GM21576 (cell line): ENCODE data around the gene TNN.

Experiments used
- ATAC-seq: cut with Tn5 transposase; IDR thresholded peaks from one replicate; pipeline ENCODE4 v1.9.1; 2021; ENCODE audit warnings: mild to moderate bottlenecking, moderate library complexity; ENCODE audit not compliant: unreplicated experiment

TNN gene

DNA sequence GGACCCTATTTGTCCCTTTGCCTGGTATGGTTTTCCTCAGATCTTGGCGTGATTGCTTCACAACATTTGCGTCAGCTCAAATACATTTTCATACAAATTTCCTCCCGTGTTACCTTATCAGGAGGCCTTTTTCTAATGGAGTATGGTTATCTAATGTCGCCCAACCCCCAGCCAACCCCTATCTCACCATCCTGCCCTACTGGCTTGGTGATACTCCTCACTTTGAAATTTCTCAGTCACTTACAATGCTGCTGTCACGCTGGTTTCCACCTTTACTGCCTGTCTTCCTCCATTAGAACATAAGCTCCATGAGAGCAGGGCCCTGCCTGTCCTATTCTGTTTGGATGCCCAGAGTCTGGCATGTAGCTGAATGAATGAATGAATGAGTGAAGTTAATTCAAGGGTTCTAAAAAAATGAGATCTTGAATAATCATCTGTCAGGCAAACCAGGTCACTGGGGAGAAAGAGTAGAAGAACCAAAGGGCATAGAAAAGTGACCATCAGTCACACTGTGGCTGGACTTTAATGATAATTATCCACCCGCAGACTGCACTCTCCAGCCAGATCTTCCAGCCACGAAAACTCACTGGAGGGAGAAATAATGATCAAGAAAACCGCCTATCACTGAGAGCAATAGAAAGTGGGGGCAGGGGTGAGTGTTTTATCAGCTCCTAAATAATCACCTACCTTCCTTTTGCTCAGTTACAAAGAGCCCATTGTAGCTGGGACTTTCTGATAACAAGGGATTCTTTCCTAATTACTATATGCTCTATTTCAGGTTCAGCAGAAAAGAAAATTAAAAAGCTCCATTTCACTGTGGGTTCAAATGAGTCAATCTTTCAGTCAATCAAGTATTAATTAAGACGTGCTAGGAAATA lies 103.6 kb downstream of the TNN start:
- no peak for ATAC-seq

GRCh38 chr1:175172503-175172902 lies 104.9 kb downstream of the TNN start:
- no peak for ATAC-seq

DNA sequence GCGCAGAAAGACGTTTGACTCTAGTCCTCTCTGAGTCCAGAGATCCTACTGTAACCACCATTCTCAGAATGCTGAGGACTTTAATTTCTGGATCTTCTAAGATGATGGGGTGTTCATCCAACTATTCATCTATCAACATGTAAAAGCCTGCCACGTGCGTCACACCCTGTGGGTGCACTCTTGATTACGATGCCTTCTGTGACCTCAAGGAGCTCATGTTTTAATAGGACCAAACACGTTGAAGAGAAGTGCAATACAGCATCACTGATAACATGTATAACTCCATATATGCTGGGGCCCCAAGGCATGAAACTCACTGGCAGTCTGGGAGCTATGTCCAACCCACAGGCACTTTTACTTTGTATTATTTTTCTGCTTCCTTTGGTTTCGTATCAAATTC lies 105.9 kb downstream of the TNN start:
- no peak for ATAC-seq

GRCh38 chr1:175174309-175175102 lies 106.9 kb downstream of the TNN start:
- ATAC-seq: peak; percentile 77

- no peak for ATAC-seq
Measured at GRCh38 chr1:175176246-175176645, 108.6 kb downstream of the TNN start.

DNA sequence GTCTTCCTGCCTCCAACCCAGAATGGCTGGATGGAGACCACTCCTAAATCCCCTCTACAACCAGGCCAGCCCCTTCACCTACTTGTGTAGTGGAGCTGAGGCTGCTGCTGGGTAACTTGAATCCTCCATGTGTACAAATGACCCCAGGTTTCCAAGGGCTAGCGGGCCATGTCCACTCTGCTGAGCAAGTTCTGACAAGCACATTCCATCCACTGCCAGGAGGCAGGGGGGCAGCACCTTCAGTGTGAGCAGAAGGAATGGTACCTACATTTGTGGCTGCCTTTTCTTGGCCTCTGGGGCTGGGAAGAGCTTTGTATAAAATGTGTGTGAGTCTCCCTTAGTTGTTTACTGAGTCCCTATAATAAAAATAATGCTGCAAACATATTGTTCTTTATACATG lies 110.4 kb downstream of the TNN start:
- no peak for ATAC-seq

DNA sequence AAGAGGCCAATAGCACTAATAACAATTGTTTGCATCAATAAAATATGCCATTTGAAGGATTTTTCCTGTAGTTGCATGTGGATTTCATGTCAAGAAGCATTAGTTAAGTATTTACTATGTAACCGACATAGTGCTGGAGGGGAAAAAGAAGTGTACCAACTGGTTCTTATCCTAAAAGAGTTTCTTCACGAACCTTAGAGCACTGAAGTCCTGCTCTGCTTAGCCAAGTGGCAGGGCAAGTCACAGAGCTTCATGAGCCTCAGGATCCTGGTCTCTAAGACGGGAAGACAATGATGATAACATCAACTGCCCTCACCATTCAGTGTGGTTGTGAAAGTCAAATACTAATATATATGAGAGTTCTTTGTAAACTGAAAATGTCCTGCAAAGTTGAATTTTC lies 110.8 kb downstream of the TNN start:
- no peak for ATAC-seq

DNA sequence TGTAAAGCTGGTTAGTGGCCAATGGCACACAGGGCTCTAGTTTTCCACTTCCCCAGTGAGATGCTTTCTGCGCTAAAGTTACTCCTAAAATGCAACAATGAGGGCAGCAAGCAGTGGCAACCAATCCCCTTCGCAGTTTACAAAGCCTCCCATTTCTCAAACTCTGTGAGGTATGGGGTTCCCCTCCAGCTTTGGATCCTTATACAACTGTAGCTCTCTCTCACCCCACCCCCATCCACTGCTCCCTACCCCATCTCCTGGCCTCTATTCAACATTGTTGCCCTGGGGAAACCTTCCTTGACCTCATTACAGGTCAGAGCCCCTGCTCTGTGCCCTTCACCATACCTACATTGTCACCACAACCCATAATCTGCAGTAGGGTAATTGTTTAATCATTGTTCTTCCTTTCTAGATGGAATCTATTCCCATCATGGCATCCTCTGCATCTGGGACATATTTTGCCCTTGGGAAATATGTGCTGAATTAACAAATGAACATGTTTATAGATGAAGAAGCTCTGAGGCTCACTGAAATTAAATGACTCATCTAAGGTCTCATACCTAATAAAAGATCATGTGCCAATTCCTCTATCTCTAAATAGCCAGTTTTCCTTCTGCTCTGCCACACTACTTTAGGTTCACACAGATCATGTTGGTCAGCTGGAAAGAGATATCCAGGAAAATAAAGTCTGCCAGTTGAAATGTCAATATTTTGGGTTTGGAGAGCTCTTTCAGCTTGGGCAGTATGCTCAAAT lies 112.4 kb downstream of the TNN start:
- ATAC-seq: no peak

GRCh38 chr1:175182201-175182746 lies 114.6 kb downstream of the TNN start:
- no peak for ATAC-seq

- ATAC-seq: no peak
Measured at GRCh38 chr1:175183586-175183985, 116.0 kb downstream of the TNN start.

- no peak for ATAC-seq
Measured at GRCh38 chr1:175185903-175186302, 118.3 kb downstream of the TNN start.

GRCh38 chr1:175186433-175187160 lies 119.0 kb downstream of the TNN start:
- ATAC-seq: no peak

DNA sequence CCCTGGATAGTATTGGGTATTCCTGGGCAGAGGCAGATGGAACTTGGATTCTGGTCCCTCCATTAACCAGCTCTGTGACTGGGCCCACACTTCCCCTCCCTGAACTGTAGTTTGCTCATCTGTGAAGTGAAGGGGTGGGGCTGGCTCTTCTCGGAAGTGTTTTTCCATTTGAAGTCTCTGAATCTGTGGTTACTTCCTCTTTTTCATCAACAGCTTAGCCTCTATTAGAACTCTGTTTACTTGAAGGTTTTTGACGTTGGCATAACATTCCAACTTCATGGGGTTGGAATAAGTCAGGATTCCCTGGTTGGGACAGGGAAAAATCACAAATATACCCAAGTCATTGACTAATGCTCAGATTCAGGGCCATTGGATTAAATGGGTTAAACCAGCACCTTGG lies 121.3 kb downstream of the TNN start:
- ATAC-seq: peak; percentile 61

- no peak for ATAC-seq
Measured at GRCh38 chr1:175191659-175192058, 124.0 kb downstream of the TNN start.

DNA sequence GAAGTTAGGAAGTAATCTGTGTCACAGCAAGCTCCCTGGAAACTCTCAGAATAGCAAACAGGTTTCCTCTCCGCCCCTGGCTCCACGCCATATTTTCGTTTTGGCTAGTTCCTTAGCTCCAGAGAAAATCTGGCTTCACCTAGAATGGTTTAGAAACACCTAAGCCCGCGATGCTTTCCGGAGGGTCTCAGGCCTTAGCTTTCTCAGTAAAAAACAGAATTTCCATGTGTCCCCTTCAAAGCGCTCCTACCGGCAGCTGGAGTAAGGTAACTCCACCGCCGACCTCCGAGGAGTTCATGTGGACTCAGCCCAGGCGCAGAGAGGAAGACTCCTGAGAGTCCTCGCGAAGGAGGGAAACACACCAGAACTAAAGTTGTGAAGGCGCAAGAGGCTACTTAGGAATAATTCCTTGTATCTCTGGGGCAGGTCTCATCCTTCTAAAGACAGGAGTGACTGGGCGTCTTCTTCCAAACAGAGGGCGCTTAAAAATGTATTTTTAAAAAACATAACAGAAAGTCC lies 124.5 kb downstream of the TNN start:
- no peak for ATAC-seq

DNA sequence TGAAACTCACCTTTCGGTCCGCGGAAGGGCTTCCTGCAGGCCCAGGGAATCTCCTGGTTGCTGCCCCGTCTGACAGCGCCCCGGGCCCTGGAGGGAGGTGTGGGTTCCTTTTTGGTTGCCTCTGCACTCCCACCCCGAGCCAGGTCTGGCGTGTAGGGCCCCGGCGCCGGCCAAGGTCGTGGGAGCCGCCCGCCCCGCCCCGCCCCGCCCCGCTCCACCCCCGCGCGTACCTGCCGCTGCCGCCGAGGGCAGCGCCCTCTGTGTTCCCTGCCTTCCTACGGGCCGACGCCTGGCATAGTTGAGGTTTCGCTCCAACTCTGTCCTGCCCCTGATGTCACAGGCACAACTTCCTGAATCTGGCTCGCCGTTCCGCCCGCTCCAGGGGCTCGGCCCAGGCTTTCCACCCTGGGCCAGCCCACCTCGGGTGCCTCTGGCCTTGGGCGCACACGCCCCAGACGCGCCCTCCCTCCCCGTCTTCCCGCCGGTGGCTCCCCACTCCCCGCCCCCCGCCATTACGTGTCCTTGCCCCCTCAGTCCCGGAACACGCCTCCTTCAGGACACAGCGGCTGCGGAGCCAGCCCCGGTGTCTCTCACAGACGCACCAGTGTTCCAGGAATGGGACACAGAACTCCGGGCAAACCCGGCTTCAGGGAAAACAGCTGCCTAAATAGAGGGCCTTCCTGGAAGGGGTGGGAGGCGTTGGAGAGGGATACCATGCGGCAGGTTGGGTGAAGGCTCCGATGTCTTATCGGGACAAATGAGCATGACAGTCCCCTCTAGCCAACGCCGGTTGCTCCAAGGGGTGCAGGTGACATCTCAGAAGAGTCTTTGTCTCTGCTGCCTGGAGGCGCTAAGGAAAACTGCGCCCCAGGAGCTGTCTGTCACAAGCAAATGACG lies 125.2 kb downstream of the TNN start, which contains the start of gene KIAA0040:
Gene KIAA0040 (minus strand): TSS at position 147 of the 897 bp plus-strand sequence. CDS start 31,763 bp downstream, outside the sequence.
- ATAC-seq: peak; percentile 49

DNA sequence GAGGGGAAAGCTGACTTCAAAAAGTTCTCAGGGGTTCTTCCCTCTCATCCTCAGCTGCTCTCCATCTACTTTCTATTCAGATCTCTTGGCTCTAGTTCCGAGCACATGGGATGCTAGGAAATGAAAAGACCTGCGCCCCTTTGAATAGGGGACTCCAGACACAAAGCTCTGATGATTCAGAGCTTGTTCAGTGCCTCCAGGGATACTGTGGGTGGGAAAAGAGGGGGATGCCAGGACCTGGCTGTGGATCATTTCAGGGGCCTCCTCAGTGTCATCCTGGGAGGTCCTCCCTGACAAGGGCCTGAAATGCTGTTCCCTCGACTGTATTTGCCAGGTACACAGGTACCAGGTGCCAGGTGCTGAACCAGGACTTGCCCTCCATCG lies 125.9 kb downstream of the TNN start:
- ATAC-seq: no peak

- peak; percentile 29 for ATAC-seq
Measured at GRCh38 chr1:175195281-175195680, 127.6 kb downstream of the TNN start.

GRCh38 chr1:175195798-175196197 lies 128.2 kb downstream of the TNN start:
- no peak for ATAC-seq
